IPS-18a (cell line): ENCODE data around the gene ABCC2.
"Not testable (repeated sequence)": the region's sequence is repeated elsewhere in the genome, so short reads cannot be mapped to it uniquely, and the experiment has no call there.

Experiments
- H3K27ac ChIP-seq: one replicate; pipeline ENCODE4 v1.5.1; 2013; ENCODE audit warnings: low read length
- H3K27me3 ChIP-seq: one replicate; pipeline ENCODE4 v1.6.1; 2013; ENCODE audit warnings: mild to moderate bottlenecking, low read length; ENCODE audit not compliant: control insufficient read depth, insufficient read depth
- H3K36me3 ChIP-seq: one replicate; pipeline ENCODE4 v1.6.1; 2013; ENCODE audit warnings: low read depth, low read length; ENCODE audit not compliant: control insufficient read depth
- H3K4me1 ChIP-seq: one replicate; pipeline ENCODE4 v1.6.1; 2013; ENCODE audit warnings: low read depth, low read length; ENCODE audit not compliant: control insufficient read depth
- H3K4me3 ChIP-seq: one replicate; pipeline ENCODE4 v1.5.1; 2013; ENCODE audit warnings: low read length
- H3K9ac ChIP-seq: one replicate; pipeline ENCODE4 v1.6.1; 2013; ENCODE audit warnings: mild to moderate bottlenecking, low read length, moderate library complexity
- H3K9me3 ChIP-seq: one replicate; pipeline ENCODE4 v1.6.1; 2013; ENCODE audit warnings: low read depth, low read length; ENCODE audit not compliant: control insufficient read depth

Gene ABCC2

DNA sequence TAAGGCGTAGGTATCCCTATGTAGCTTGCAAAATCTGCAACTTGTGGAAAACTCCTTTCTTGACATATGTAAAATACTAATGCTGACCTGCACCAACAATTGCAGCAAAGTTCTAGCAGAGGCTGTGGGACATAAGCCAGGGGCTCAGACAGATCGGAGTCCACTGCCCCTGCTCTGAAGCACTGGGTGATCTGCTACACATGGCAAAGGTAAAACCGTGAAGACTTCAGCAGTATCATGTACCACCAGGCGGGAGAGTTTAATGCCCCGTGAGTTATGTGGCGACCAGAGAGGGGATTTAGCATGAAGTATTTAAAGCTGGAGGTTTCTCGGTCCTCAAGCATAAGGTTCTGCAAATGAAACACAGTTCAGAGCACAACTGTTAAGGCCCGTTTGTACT is 76.4 kb downstream of the ABCC2 start:
- H3K4me1 ChIP-seq: peaks cover 3% of the 10 kb centered on the region
- H3K9me3 ChIP-seq: no peaks in the 10 kb centered on the region
- no peaks in the 10 kb centered on the region for H3K36me3 ChIP-seq
- no peak overlapping the region for H3K27ac ChIP-seq
- no peaks in the 10 kb centered on the region for H3K27me3 ChIP-seq
- H3K4me3 ChIP-seq: no peak overlapping the region
- no peak overlapping the region for H3K9ac ChIP-seq

DNA sequence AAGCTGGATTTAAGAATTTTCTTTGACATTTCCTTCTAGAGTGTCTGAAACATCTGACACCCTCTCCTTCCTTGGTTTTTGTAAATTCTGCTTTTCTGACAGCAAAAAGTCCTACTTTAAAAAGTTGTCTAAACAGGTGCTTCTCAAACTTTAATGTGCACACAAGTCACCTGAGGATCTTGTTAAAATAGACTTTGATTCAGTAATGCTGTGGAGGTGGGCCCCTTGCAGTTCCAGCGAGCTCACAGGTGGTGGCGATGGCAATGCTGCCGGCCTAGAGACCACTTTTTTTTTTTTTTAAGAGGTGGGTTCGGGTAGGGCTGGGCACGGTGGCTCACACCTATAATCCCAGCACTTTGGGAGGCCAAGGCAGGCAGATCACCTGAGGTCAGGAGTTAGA is 77.1 kb downstream of the ABCC2 start:
- Histone ChIP-seq H3K27me3 (no peaks in the 10 kb centered on the region), H3K4me1 (peaks cover 3% of the 10 kb centered on the region), H3K9ac (no peak overlapping the region), H3K27ac (no peak overlapping the region), H3K9me3 (no peaks in the 10 kb centered on the region), H3K36me3 (no peaks in the 10 kb centered on the region), H3K4me3 (no peak overlapping the region)

DNA sequence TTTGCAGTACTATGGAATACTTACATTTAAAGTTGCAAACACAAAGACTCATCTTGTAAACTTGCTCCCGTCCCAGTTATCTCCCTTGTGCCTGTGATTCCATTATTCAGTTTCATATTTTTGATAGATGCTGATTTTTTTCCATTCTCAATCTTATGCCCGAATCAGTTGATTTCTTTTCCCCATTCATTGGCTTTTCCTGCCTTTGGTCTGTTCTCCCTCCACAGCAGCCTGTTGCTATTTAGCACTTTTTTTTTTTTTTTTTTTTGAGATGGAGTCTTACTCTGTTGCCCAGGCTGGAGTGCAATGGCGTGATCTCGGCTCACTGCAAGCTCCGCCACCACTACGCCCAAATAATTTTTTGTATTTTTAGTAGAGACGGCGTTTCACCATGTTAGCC is 78.0 kb downstream of the ABCC2 start:
- Histone ChIP-seq H3K36me3 (no peaks in the 10 kb centered on the region), H3K4me3 (no peak overlapping the region), H3K4me1 (peaks cover 3% of the 10 kb centered on the region), H3K27me3 (no peaks in the 10 kb centered on the region), H3K9me3 (no peaks in the 10 kb centered on the region), H3K27ac (no peak overlapping the region), H3K9ac (no peak overlapping the region)

DNA sequence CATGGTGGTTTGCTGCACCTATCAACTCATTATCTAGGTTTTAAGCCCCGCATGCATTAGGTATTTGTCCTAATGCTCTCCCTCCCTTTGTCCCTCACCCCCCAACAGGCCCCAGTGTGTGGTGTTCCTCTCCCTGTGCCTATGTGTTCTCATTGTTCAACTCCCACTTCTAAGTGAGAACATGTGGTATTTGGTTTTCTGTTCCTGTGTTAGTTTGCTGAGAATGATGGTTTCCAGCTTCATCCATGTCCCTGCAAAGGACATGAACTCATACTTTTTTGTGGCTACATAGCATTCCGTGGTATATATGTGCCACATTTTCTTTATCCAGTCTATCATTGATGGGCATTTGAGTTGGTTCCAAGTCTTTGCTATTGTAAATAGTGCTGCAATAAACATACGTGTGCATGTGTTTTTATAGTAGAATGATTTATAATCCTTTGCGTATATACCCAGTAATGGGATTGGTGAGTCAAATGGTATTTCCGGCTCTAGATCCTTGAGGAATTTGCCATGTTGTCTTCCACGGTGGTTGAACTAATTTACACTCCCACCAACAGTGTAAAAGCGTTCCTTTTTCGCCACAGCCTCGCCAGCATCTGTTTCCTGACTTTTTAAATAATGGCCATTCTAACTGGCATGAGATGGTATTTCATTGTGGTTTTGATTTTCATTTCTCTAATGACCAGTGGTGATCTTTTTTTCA is 81.2 kb downstream of the ABCC2 start:
- H3K27me3 ChIP-seq, H3K36me3 ChIP-seq, H3K9me3 ChIP-seq, H3K4me3 ChIP-seq, H3K9ac ChIP-seq, H3K27ac ChIP-seq, H3K4me1 ChIP-seq: not testable (repeated sequence)

DNA sequence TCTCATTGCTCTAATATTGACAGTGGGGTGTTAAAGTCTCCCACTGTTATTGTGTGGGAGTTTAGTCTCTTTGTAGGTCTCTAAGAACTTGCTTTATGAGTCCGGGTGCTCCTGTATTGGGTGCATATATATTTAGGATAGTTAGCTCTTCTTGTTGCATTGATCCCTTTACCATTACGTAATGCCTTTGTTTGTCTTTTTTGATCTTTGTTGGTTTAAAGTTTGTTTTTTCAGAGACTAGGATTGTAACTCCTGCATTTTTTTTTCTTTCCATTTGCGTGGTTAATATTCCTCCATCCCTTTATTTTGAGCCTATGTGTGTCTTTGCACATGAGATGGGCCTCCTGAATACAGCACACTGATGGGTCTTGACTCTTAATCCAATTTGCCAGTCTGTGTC is 84.8 kb downstream of the ABCC2 start:
- H3K27me3 ChIP-seq, H3K36me3 ChIP-seq, H3K4me3 ChIP-seq, H3K9me3 ChIP-seq, H3K27ac ChIP-seq, H3K9ac ChIP-seq, H3K4me1 ChIP-seq: not testable (repeated sequence)

DNA sequence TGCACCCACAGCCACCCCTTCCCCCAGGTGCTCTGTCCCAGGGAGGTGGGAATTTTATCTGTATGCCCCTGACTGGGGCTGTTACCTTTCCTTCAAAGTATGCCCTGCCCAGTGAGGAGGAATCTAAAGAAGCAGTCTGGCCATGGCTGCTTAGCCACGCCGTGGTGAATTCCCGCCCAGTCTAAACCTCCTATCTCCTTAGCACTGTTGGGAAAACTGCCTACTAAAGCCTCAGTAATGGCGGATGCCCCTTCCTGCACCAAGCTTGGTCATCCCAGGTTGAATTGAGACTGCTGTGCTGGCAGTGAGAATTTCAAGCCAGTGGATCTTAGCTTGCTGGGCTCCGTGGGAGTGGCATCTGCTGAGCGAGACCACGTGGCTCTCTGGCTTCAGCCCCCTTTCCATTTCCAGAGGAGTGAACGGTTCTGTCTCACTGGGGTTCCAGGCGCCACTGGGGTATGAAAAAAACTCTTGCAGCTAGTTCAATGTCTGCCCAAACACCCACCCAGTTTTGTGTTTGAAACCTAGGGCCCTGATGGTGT is 87.2 kb downstream of the ABCC2 start:
- H3K9me3 ChIP-seq: no peaks in the 10 kb centered on the region
- no peaks in the 10 kb centered on the region for H3K27me3 ChIP-seq
- H3K4me1 ChIP-seq: no peaks in the 10 kb centered on the region
- no peak overlapping the region for H3K27ac ChIP-seq
- no peak overlapping the region for H3K9ac ChIP-seq
- H3K4me3 ChIP-seq: no peak overlapping the region
- H3K36me3 ChIP-seq: no peaks in the 10 kb centered on the region

DNA sequence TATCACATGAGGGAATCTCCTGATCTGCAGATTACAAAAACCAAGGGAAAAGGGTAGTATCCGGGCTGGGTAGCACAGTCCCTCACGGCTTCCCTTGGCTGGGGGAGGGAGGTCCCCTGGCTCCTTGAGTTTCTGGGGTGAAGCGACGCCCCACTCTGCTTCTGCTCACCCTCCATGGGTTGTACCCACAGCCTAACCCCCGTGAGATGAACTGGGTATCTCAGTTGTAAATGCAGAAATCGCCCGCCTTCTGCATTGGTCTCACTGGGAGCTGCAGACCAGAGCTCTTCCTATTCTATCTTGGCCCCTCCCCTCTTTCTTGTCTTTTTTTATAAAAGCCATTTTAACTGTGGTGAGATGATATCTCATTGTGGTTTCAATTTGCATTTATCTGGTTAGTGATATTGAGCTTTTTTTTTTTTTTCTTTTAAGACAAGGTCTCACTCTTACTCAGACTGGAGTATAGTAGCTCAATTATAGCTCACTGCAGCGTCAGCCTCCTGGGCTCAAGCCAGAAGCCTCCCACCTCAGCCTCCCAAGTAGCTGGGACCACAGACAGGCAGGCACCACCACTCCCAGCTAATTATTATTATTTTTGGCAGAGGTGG is 87.8 kb downstream of the ABCC2 start:
- Histone ChIP-seq H3K27ac (no peak overlapping the region), H3K9ac (no peak overlapping the region), H3K9me3 (no peaks in the 10 kb centered on the region), H3K4me3 (no peak overlapping the region), H3K4me1 (no peaks in the 10 kb centered on the region), H3K36me3 (no peaks in the 10 kb centered on the region), H3K27me3 (no peaks in the 10 kb centered on the region)

DNA sequence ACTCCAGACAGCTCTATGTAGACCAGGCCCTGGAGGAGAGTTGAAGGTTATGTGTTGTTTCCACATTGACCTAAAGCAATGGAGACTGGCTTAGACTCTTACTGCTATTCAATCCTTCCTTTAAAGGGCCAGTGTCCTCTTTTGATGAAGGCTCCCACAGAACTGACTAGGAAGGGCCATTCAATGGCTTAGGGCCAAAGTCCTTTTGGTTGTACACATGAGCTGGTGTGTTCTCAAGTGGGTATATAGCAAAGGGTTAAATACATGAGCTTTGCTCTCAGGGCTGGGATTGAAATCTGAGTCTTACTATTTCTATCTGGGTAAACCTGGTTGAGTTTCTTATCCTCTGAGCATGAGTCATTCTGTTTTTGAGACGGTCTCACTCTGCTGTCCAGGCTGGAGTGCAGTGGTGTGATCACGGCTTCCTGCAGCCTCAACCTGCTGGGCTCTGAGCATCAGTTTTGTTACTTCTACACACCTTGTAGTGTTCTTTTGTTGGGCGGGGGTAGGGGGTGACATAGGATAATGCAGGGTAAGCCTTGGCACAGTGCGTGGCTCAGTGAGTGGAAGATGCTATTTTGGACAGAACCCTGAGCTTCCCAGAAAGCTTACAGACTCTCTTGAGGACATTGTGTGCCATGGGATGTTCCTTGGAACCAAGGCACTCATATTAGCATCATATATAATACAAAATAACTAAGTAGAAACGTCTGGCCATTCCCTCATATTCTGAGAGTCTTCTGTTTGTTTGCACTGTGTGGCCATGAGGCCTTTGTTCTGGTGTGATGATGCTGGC is 90.1 kb downstream of the ABCC2 start:
- peaks cover 22% of the 10 kb centered on the region for H3K36me3 ChIP-seq
- no peaks in the 10 kb centered on the region for H3K9me3 ChIP-seq
- no peaks in the 10 kb centered on the region for H3K4me1 ChIP-seq
- H3K27ac ChIP-seq: no peak overlapping the region
- H3K4me3 ChIP-seq: no peak overlapping the region
- H3K9ac ChIP-seq: no peak overlapping the region
- no peaks in the 10 kb centered on the region for H3K27me3 ChIP-seq

DNA sequence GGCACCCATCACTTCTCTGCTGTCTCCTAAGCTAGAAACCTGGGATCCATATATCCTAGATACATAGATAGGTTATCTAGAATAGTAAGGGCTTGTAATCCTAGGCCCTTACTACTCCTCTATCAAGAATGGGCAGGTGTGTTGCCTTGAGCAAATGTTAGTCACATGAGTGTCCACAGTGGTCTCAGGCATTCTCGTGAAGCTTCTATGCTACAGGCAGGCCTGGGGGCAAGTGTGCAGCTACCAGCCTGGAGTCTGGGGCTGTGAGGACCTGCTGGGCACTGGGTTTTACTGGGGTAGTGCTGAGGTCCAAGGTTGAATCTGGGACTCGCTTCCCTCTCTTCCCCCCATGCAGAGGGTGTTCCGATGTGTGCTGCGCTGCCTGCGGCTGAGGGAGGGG is 91.4 kb downstream of the ABCC2 start:
- Histone ChIP-seq H3K9ac (no peak overlapping the region), H3K9me3 (no peaks in the 10 kb centered on the region), H3K36me3 (peaks cover 35% of the 10 kb centered on the region), H3K27ac (no peak overlapping the region), H3K4me3 (no peak overlapping the region), H3K27me3 (no peaks in the 10 kb centered on the region), H3K4me1 (no peaks in the 10 kb centered on the region)

DNA sequence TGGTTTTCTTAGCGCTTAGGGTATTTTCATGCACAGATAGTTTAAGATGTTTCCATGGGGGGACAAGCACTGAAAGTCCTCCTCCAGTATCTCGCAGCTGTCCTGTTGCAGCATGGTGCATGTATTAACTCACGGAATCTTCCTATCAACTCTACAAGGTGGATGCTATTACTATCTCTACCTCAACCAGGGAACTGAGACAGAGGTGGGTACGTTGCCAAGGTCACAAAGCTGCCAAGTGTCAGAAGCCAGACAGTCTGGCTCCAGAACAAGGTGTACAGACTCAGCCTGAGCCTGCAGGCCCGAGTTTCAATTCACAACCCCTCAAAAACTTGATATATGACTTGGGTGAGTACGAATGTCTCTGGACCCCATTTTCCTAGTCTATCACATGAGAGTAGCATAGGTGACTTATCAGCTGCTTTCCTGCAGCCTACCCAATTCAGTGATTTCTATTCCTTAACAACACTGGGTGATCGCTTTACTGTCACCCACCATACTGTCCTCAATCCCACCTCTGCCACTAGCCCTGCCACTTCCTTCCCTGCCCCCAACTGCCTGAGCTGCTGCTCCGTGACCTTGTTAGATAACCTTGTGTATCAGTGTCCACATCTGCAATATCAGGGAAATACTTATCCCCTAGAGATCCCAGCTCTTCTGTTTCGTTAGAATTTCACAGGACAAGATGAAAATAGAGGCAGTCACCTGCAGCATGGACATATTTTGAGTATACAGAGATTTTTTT is 92.1 kb downstream of the ABCC2 start:
- H3K36me3 ChIP-seq: peaks cover 41% of the 10 kb centered on the region
- H3K27me3 ChIP-seq: no peaks in the 10 kb centered on the region
- no peaks in the 10 kb centered on the region for H3K9me3 ChIP-seq
- no peak overlapping the region for H3K27ac ChIP-seq
- no peak overlapping the region for H3K4me3 ChIP-seq
- no peak overlapping the region for H3K9ac ChIP-seq
- H3K4me1 ChIP-seq: no peaks in the 10 kb centered on the region

DNA sequence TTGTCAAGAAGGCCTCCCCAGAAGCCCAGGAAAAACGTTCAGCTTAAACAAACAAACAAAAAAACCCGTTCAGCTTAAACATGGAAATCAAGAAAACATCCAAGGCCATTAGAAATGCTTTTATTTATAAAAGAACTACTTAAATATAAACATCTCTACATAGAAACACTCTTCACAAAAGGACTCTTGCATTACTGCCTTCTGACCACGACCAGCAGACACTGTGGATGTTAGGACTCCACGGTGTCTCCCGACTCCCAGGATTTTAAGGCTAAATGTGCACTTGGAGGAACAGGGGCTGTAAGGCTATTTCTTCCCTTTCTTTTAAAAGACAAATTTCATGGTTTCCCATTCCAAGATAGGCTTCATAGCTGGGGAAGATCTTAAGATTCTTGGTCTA is 93.0 kb downstream of the ABCC2 start:
- no peaks in the 10 kb centered on the region for H3K4me1 ChIP-seq
- no peaks in the 10 kb centered on the region for H3K27me3 ChIP-seq
- H3K9ac ChIP-seq: no peak overlapping the region
- H3K9me3 ChIP-seq: no peaks in the 10 kb centered on the region
- no peak overlapping the region for H3K4me3 ChIP-seq
- no peak overlapping the region for H3K27ac ChIP-seq
- H3K36me3 ChIP-seq: peaks cover 51% of the 10 kb centered on the region
